ENCODE data around the gene MMP13. TPM values are rescaled to one million over a fixed set of nuclear protein-coding genes. Genes with fewer than 3 reads are reported as not detected.

MMP13 gene
- total RNA-seq, 1 experiment from 2014 or later, result not detected

DNA sequence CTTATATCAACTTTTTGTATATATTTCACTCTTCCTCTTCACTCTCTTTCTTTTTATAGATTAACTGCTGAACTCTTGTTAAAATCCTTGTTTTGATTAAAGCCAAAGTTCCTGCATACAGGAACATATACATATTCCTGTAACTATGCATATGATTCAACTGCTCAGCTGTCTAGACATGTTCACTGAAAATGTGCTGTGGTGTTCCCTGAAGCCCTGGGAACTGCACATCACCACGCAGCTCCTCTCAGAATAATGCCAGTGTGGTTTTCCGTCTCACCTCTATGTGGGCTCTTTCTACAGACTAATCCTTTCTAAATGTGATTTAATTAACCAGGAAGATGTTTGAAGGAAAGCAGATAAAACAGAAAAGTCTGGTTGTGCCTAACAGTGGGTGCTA is 55.2 kb downstream of the MMP13 start:
- no peaks in the 10 kb centered on the region for H3K9me3 ChIP-seq (ENCODE audit: low read depth, low read length, poor library complexity, severe bottlenecking)
- no peaks in the 10 kb centered on the region for H3K4me1 ChIP-seq (ENCODE audit: insufficient read depth, low read length, poor library complexity, severe bottlenecking)
- H3K36me3 ChIP-seq (ENCODE audit: insufficient read depth, low read length, poor library complexity, severe bottlenecking), result no peaks in the 10 kb centered on the region
- no peaks in the 10 kb centered on the region for H3K27me3 ChIP-seq (replicated peaks; ENCODE audit: insufficient read depth, low read depth, low read length, poor library complexity)
- CTCF ChIA-PET, result no interaction called here
- no peak overlapping the region for H3K27ac ChIP-seq (ENCODE audit: low read depth, low read length, poor library complexity, severe bottlenecking)
- no TSS peak for BruUV-seq (replicated peaks)
- H3K4me3 ChIP-seq (ENCODE audit: low read depth, low read length, poor library complexity, severe bottlenecking), result no peak overlapping the region
- intact Hi-C loops (cut with micrococcal nuclease; ENCODE audit: unreplicated experiment), result no loop called here
- TF ChIP-seq EZH2 (IDR thresholded peaks at IDR 0.05; ENCODE audit: borderline replicate concordance, low read depth, low read length, poor library complexity, severe bottlenecking) (no peak), CTCF (conservative IDR thresholded peaks at IDR 0.05; ENCODE audit: low read depth, low read length) (no peak)
- DNase-seq (ENCODE audit: low spot score), result no peak
- POLR2A ChIA-PET (ENCODE audit: low non-redundant PET), result no interaction called here

Other genes starting within 250 kb of the MMP13 start
- not detected in 2 replicates for gene MMP27, start 250.0 kb downstream of the MMP13 start, total RNA-seq (2021)
- gene MMP8, start 230.8 kb downstream of the MMP13 start, total RNA-seq (2021), result 0.21 and 0.33 TPM in 2 replicates
- 4.0 TPM in 2 replicates for gene MMP10, start 175.1 kb downstream of the MMP13 start, total RNA-seq (2021)
- 610 and 815 TPM in 2 replicates for gene MMP1, start 157.6 kb downstream of the MMP13 start, total RNA-seq (2021)
- gene MMP3, start 112.1 kb downstream of the MMP13 start, total RNA-seq (2021), result 1.1 and 1.3 TPM in 2 replicates
- gene MMP12, start 80.8 kb downstream of the MMP13 start, total RNA-seq (2021), result 0.19 TPM in 1 of 2 replicates, not detected in the other
- gene DCUN1D5, start 136.4 kb upstream of the MMP13 start, total RNA-seq (2021), result 92.3 and 102 TPM in 2 replicates
- gene DYNC2H1, start 153.7 kb upstream of the MMP13 start, total RNA-seq (2021), result 42.6 and 44.0 TPM in 2 replicates